Measurements from ENCODE around the gene GATA5.

The GATA5 gene

DNA sequence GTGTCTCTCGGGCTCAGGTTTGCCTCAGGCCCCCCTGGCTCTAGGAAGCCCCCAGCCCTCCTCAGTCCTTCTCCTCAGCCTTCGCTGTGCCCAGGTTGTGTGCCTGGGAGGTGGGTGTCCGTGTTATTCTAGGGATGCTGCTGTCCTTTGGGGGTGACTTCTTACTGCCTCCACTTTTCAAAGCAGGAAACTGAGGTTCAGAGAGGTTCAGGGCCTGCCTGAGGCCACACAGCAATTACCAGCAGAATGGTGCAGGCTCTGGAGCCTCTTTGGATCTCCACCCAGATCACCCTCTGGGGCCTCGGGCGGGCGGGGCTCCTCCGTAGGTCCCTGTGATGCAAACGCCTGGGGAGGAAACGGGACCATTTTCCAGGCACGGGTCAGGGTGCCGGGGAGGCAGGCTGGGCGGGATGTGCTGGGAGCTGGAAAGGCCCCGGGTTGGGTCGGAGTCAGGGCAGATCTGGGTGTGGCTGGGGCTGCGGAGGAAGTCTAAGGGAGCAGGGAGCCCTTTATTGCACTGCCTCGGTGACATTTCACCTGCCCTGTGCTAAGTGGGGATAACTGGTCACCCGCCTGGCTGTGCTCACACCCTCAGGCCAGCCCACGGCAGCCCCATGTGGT lies 23.2 kb downstream of the GATA5 start:
- DNase-seq: no peak

DNA sequence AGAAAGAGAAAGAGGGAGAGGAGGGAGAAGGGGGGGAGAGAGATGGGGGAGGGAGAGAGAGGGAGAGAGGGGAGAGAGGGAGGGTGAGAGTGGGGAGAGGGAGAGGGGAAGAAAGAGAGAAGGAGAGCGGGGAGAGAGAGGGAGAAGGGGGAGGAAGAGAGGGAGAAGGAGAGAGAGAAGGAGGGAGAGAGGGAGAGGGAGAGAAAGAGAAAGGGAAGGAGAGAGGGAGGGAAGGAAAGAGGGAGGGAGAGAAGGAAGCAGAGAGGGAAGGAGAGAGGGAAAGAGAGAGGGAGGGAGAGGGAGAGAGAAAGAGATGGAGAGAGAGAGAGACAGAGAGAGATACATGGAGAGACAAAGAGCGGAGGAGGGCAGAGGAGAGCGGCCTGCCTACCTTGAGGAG lies 23.8 kb downstream of the GATA5 start:
- no peak for DNase-seq

DNA sequence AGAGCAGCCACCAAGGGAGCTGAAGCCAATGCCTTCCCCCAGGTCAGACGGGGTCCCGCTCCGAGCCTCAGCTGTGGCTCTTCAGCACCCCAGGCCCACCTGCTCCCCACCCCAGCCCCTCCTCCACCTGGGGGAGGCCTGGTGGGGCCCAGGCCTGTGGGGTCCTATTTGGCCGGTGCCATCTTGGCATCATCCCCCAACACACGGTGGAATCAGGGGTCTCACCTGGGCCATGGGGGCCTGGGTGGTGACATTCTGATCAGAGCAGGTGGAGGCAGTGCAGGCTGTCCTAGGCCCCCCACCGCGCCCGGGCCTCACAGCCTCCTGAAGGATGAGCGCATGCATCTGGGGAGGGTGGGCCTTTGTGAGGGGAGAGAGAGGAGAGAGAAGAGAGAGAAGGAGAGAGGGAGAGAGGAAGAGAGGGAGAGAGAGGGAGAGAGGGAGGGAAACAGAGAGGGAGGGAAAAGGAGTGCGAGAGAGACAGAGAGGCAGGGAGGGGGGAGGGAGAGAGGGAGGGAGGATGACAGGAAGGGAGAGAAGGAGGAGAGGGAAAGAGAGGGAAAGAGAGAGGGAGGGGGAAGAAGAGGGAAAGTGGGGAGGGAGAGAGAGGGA lies 24.5 kb downstream of the GATA5 start:
- no peak for DNase-seq

DNA sequence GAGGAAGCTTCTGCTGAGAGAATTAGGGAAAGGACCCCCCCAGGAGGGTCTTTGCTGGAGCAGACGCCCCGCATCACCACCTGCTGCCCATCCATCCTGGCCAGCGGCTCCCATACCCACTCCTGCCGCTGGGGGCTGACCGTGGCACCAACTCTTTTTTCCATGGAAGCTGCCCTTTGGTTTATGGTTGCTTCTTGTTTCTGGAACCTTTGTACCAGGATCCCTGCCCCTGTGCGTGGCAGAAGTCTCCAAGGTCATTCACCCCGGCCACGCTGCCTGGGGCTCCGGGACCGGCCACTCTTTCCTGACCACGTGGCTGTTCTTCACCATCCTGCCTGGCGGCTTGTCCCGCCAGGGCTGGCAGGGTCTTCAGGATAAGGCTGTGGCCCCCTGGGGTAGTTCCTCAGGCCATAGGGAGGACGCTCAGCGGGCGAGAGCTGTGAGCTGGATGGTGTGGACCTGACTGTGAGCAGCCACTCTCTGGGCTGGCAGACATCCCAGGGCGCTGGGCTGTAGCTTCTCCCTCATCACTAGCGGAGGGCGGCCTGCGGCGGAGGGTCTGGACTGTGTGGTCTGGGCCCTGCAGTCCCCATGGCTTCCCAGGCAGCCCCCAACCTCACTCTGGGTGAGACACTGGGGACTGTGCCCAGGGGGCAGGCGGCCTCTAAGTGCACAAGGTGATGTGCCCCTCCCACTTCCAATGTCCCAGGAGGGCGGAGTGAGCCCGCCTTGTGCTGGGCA lies 25.7 kb downstream of the GATA5 start:
- no peak for DNase-seq

DNA sequence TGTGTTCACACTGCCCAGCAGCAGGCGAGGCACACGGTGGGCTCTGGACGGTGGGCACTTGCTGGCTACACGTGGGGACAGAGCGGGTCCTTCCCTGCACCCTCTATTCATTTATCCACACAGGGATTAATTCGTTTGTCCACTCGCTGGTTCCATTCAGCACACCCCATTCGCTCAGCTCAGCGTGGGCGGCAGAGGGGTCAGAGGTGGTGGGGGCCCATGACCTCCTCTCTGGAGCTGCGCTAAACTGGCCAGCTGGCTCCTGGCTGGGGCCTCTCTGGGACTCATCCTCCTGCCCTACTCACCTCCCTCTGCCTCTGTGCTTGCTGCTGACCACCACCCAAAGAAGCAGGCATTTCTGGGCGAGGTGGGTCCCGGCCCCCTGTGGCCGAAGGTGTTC lies 27.0 kb downstream of the GATA5 start:
- DNase-seq: no peak

DNA sequence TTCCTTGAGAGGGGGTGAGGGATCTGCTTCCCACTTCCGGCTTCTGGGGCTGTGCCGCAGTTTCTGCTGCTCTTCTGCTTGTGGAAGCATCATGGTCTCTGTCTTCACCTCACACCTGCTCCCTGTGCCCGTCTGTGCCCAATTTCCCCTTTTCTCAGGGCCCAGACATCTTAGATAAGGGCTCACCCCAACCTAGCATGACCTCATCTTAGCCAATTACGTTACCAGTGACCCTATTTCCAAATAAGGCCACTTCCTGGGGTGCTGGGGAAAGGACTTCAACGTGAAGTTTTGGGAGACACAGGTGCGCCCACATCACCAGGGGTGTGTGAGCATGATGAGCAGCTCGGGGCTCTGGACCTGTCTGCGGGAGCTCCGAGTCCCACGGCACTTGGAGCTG lies 27.8 kb downstream of the GATA5 start:
- DNase-seq: no peak

DNA sequence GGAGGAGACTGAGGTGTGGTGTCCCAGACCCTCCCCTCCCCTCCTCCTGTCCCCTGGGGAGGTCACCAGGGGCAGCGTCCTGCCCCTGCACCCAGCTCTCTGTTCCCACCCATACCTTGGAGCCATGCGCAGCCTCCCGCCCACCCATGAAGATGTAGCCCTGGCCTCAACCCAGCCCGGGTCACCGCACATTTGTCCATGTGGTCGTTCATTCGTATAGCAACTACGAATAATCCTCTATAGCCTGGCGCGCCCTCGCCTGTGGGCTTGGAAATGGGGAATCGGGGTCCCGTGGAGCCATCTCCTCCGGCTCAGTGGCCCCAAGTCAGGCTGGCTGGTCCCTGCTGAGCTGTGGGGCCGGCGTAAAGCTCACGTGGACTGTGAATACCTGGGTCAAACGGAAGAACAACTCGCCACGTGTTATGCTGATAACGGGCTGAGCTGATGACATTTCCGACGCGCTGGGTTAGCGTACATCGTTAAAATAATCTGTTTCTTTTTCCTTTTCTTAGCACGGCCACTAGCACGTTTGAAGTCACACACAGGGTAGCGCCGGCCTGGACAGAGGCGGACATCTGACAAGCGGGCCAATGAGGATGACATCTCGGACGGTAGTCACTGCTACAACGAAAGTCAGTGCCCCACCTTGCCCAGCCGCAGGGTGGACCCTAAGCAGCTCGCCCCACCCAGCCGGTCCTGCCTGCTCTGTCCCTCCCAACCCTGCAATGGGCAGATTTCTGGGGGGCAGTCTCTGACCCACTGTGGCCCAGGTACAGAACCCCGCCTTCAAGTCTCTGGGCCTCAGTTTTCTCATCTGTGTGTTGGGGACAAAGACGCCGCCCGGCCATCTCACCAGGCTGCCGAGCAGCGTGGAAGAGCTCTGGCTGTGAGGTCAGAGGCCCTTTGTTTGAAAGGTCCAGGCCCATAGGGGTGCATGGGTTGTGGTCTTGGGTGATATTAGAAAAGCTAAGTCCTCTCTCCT lies 28.6 kb downstream of the GATA5 start:
- no peak for DNase-seq

DNA sequence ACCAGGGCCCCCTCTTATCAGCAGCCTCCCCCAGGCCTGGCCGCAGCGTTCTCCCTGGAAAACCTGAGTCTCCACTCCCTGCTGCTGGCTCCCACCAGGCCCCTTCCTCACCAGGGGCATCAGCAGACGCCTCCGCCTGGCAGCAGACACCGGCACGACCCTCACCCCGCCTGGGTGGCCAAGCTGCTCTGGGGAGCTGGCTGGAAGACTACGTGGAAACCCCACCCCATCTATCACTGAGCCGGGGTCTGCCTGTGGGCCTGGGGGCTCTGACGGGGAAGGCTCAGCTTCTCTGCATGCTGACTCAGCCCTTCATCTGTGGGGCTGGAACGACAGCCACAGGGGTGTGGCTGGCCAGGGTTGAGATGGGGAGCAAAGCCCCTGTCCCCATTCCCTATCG lies 29.3 kb downstream of the GATA5 start:
- DNase-seq: no peak

DNA sequence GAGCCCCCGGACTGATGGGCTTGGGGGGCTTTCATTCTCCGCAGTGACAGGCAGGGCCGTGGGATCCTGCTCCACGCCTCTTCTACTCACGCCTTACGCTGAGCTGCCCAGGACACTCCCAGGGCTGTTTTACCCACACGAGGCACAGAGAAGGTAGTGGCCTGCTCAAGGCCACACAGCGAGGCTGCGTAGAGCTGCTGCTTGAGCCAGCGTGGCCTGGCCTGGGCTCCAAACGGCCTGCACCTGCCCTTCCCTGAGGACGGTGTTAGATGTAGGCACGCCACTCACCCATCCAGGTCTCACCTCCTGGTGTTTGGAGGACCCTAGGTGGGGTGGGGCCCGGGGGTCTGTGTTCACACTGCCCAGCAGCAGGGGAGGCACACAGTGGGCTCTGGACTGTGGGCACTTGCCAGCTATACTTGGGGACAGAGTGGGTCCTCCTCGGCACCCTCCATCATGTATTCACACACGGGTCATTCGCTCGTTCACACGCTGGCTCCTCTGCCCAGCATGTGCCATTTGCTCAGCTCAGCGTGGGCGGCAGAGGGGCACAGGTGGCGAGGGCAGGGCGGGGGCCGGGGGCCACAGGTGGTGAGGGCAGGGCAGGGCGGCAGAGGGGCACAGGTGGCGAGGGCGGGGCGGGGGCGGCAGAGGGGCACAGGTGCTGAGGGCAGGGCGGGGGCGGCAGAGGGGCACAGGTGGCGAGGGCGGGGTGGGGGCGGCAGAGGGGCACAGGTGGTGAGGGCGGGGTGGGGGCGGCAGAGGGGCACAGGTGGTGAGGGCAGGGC lies 30.0 kb downstream of the GATA5 start:
- DNase-seq: no peak

DNA sequence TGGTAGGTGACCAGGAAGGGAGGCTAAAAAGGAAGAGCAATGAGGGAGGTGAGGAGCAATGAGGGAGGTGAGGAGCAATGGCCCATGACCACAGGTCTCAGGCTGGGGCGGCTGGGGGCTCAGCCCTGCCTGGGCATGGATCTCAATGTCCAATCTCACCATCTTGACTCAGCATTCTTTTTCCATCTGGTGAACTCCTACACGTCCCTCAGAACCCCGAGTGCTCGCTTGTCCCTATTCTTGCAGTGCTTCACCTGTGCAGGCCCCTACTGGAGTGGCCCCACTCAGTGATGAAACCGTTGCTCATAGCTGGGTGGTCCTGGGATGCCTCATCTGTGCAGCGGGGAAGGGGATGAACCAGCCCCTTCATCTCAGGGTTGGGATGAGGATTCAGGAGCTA lies 31.5 kb downstream of the GATA5 start:
- DNase-seq: no peak

DNA sequence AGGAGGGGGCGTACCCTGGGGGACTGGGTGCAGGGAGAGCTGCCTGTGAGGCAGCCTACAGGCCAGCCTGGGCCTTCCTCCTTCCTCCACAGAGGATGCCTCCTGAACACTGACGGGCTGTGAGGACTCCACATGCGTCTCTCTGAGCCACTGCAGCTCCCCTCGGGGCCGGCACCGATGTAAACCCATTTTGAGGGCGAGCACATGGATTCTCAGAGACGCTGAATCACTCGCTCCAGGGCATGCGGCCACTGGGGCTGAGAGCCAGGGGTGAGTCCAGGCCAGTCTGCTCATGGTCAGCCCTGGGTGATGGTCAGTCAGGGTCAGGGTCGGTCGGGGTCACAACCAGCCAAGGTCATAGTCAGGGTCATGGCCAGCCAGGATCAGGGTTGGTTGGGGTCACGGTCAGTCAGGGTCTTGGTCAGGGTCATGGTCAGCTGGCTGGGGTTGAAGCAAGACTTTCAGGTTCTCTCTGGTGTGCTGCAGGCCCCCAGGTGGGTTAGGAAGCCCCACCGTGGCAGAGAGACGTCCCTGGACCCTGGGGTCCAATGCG lies 33.7 kb downstream of the GATA5 start:
- DNase-seq: no peak

DNA sequence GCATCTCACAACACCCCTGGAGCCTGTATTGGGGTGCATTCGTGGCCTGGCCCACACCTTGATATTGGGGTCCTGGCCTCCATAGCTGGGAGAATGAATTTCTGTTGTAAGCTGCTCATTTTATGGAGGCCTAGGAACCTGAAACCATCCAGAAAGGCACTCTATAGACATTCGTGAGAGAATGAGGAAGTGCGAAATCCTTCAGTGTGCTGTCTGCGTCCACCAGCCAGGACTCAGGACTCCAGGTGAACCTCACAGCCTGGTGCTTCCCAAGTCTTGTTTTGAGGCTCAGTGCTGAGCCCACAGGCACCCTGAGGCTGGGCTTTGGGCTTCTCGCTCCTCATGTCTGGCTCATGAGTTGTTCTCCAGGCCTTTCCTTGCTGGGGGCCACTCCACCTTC lies 36.6 kb downstream of the GATA5 start:
- no peak for DNase-seq

DNA sequence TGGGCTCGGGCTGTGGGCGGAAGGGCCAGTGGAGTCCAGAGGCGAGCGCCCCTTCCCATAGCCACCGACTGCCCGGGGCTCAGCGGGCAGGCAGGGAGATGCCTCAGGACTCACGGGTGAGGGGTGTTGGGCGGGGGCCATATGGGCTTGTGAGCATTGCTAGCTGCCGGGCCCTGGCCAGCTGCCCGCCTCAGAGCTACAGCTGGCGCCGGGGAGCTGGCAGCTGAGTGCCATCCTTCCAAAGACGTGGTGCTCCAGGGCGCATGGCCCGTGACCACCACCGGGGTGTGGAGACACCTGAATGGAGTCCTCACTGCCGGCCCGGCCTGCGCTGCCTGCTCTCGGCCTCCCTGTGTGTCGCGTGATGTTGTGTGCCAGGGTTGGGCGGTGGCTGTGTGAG lies 37.9 kb downstream of the GATA5 start:
- no peak for DNase-seq

DNA sequence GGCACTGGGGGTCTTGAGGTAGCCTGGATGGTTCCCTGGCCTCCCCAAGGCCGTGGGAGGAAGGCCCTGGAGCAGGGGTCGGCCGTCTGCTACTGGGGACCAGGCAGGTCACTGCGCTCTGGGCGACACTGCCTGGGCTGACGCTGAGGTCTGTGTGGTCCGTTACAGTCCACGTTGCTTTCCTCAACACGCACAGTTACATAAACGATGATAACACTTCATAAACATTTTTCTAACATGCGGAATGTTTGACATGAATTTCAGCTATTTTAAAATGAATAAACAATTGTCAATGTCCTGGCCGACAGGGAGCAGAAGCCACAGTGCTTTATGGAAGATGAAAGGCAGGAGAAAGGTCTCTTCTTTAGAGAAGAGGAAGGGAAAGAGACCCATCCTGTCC lies 38.3 kb downstream of the GATA5 start:
- no peak for DNase-seq

DNA sequence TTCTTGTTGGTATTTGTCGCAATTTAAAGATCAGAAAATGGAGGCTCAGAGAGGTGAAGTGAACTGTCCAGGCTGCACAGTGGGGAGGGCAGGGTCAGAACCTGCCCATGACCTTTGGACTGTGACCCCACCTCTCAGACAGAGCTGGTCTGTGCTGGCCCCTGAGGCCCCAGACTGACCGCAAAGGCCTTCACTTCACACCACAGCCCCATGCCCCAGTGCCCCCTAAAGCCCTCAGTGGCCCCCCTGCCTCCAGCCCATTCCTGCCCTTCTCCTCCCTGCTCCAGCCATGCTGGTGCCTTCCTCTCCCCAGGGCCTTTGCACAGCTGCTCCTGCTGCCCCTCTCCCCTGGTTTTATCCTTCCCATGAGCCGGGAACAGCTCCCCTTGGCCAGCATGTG lies 39.1 kb downstream of the GATA5 start:
- no peak for DNase-seq

DNA sequence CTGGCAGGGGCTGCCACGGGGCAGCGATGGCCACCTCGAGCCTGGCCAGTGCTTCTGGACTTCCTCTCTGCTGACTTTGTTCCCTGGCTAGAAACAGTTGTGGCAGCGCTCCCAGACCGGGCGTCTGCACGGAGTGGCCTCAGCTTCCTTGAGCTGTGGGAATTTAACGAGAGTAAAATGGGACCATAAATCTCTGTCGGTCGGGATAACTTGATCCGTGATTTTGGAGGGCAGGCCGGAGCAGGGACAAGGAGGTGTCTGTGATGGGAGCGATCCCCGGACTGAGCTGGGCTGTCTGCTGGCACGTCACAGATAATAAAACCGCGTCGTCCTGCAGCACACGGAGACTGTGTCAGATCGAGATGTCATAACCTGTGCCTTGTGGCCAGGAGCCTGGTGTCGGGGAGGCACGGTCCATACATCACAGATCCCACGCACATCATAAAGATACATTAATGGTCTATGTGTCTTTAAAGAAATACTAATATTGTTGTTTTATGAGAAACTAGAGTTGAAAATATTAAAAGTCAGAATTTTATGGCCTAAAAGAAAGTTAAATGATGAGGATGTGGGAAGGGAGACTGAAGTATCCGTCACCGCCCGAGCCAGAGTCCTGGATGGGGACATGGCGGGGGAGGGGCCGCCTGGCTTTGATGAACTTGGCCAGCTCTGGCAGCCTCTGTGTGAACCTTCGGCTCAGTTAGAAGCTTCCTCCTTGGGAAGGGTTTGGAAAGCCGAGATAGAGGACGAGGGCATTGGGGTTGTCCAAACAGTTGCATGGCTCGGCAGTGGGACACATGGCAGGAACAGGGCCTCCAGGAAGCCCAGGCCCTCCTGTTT lies 41.9 kb downstream of the GATA5 start:
- DNase-seq: no peak

DNA sequence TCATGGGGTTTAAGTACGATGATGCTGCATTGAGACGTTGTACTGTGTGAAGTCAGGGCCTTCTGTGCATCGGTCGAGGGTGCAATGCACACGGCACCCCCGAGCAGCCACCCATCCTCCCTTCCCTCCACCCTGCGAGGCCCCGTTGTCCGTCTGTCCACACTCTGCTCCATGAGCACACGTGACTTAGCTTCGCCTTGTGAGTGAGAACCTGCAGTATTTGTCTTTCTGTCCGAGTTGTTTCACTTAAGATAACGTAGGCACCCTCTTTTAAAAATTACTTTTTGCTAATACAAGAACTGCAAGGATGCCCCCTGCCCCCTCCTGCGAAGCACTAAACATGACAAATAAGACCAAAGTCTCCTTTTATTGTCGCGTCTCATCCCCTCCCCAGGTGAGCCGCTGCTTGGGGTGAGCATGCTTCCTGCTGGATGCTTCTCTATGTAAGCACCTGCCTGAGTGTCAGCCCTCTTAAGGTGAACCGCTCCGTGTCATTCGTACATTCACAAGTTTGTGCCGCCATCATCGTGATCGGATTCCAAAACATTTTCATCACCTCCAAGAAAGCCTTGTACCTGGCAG lies 44.8 kb downstream of the GATA5 start:
- no peak for DNase-seq

DNA sequence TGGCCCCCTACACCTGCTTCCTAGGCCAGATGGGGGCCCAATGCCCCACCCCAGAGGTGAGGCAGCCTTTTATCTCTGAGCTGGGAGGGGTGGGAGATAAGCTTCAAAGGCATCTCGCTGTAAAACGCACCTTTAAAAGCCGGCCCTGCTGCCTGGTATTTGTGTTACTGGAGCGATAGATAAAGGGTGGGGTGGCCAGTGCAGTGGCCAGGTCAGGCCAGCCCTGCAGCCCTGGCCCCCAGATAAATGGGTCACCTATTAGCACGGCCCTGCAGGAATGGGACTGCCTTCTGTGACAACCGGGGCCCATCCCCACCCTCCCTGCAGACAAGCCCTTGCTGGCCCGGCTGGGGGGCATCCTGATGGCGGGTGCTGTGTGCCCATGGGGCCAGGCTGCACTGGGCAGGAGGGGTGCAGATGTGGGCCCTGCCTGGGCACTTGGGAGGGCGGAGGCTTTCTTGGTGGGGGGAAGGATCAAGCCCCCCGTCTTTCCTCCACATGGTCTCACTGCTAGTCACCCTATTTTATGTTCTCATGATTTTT lies 45.4 kb downstream of the GATA5 start:
- DNase-seq: no peak

DNA sequence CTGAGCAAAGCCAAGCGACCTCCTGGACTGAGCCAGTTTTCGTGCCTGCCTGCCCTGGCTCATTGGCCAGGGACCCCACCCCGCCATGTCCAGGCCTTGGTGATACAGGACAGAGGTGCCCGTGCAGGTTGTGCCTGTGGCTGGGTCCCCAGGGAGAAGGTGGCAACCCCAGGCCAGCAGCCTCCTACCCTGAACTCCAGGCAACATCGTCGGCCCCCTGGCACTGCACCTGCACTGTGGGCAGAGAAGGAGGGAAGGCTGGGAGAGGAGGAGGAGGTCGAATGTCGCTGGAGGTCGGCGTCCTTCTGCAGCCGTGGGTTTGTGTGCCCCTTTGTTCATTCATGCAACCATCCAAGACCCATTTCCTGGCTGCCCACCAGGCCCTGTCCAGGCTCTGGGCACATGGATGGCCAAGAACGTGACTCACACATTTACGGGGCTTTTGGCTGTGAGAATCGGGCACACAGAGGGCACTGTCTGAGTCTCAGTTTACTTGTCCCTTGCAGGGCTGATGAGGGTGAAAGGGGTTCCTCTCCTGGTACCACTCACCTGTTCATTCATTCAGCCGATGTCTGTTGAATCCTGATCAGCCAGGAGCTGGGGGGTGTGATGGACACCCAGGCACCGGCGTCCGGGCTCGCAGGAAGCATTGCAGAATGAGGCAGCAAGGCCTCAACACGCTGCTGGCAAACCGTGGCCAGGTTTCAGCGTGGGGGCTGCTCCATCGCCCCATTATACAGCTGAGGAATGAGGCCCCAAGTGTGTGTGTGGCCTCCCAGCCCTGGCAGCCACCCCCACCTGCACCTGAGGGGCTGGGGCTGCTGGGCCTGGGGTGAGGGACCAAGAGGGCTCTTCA lies 46.1 kb downstream of the GATA5 start:
- DNase-seq: no peak
